Measurements from ENCODE around the gene CD300C.

Gene CD300C

GRCh38 chr17:74502861-74503260, 43.1 kb downstream of the CD300C start:
- no peak overlapping the region for H3K4me3 ChIP-seq (ENCODE audit: control insufficient read depth, low read depth, low read length)
- DNase-seq (ENCODE audit: low read depth) = no peak
- TF ChIP-seq CTCF (IDR thresholded peaks at IDR 0.05; ENCODE audit: control insufficient read depth, insufficient read depth, low read depth, low read length, missing control alignments) = no peak

GRCh38 chr17:74499992-74500391, 45.9 kb downstream of the CD300C start:
- TF ChIP-seq CTCF (IDR thresholded peaks at IDR 0.05; ENCODE audit: control insufficient read depth, insufficient read depth, low read depth, low read length, missing control alignments) = no peak
- no peak overlapping the region for H3K4me3 ChIP-seq (ENCODE audit: control insufficient read depth, low read depth, low read length)
- DNase-seq (ENCODE audit: low read depth) = no peak

GRCh38 chr17:74497471-74497870, 48.4 kb downstream of the CD300C start:
- TF ChIP-seq CTCF (IDR thresholded peaks at IDR 0.05; ENCODE audit: control insufficient read depth, insufficient read depth, low read depth, low read length, missing control alignments) = no peak
- no peak overlapping the region for H3K4me3 ChIP-seq (ENCODE audit: control insufficient read depth, low read depth, low read length)
- DNase-seq (ENCODE audit: low read depth) = no peak

- DNase-seq (ENCODE audit: low read depth) = no peak
- TF ChIP-seq CTCF (IDR thresholded peaks at IDR 0.05; ENCODE audit: control insufficient read depth, insufficient read depth, low read depth, low read length, missing control alignments) = peak; percentile 83
- H3K4me3 ChIP-seq (ENCODE audit: control insufficient read depth, low read depth, low read length) = no peak overlapping the region
Observed at GRCh38 chr17:74493331-74493833, 52.5 kb downstream of the CD300C start.

GRCh38 chr17:74491626-74492025, 54.3 kb downstream of the CD300C start:
- no peak overlapping the region for H3K4me3 ChIP-seq (ENCODE audit: control insufficient read depth, low read depth, low read length)
- no peak for TF ChIP-seq CTCF (IDR thresholded peaks at IDR 0.05; ENCODE audit: control insufficient read depth, insufficient read depth, low read depth, low read length, missing control alignments)
- DNase-seq (ENCODE audit: low read depth) = no peak
